Measurements from ENCODE around the gene RNF4. TPM values are rescaled to one million over a fixed set of nuclear protein-coding genes. Genes with fewer than 3 reads are reported as not detected.

Gene RNF4
- polyA plus RNA-seq, 3 donors = 28.8 to 41.3 (median 37.0) TPM

GRCh38 chr4:2494992-2495391 lies 26.1 kb downstream of the RNF4 start:
- Histone ChIP-seq H4K20me1 (ENCODE audit: insufficient read depth, low read length) (peaks cover 74% of the 10 kb centered on the region), H3K9me3 (replicated peaks in 1 of 2; ENCODE audit: control insufficient read depth in 1 of 2, insufficient read depth in 1 of 2, low read length in 2 of 2) (no peaks in the 10 kb centered on the region), H2AFZ (ENCODE audit: insufficient read depth, low read depth, low read length, poor library complexity, severe bottlenecking) (no peak overlapping the region), H3K4me3 (replicated peaks in 1 of 3; ENCODE audit: low read depth in 2 of 3, low read length in 3 of 3) (no peak overlapping the region), H3K9ac (ENCODE audit: insufficient read depth, low read length, poor library complexity, severe bottlenecking) (no peak overlapping the region), H3K4me2 (replicated peaks; ENCODE audit: extremely low read depth, low read length, poor library complexity, severe bottlenecking) (no peak overlapping the region), H3K4me1 (ENCODE audit: control insufficient read depth in 1 of 2, insufficient read depth in 2 of 2, low read length in 2 of 2) (peaks cover 20 to 23% of the 10 kb centered on the region in 2 donors), H3K36me3 (replicated peaks in 1 of 2; ENCODE audit: control insufficient read depth in 1 of 2, insufficient read depth in 2 of 2, low read length in 2 of 2) (peaks cover 33 to 81% of the 10 kb centered on the region in 2 donors), H3K27ac (ENCODE audit: low read depth in 1 of 2, low read length in 2 of 2) (peak overlapping the region in 1 of 2 donors; percentile 55), H3K79me2 (ENCODE audit: insufficient read depth, low read length) (peaks cover 79% of the 10 kb centered on the region), H3K27me3 (ENCODE audit: control insufficient read depth in 2 of 2, insufficient read depth in 2 of 2, low read length in 2 of 2) (no peaks in the 10 kb centered on the region)
- TF ChIP-seq CTCF (IDR thresholded peaks at IDR 0.05) = no peak
- H3K36me3 Mint-ChIP-seq = peaks cover 58 to 92% of the 10 kb centered on the region in 2 donors
- DNase-seq = no peak
- H3K27ac Mint-ChIP-seq = peak overlapping the region in 4 of 7 donors; percentile 15 to 63 (median 45)
- peaks cover 0 to 3% (median 2%) of the 10 kb centered on the region in 3 donors for H3K27me3 Mint-ChIP-seq (ENCODE audit: low read depth in 3 of 3)
- H3K9me3 Mint-ChIP-seq = peaks cover 0 to 3% (median 0%) of the 10 kb centered on the region in 7 donors
- intact Hi-C loops (cut with micrococcal nuclease) = loop anchor here in 1 of 2 donors (5.0 kb wide), 1 partner anchor 33 kb away; no protein-coding TSS in a partner anchor
- peaks cover 34% of the 10 kb centered on the region for H3K4me1 Mint-ChIP-seq
- no CpG with 5 or more reads among the region's 3 CpGs for WGBS (ENCODE audit: insufficient coverage)
- no peak overlapping the region for H3K4me3 Mint-ChIP-seq

GRCh38 chr4:2497324-2497723 lies 28.4 kb downstream of the RNF4 start:
- peaks cover 67% of the 10 kb centered on the region for H4K20me1 ChIP-seq (ENCODE audit: insufficient read depth, low read length)
- intact Hi-C loops (cut with micrococcal nuclease) = loop anchor here in 1 of 2 donors (5.0 kb wide), 1 partner anchor 35 kb away; no protein-coding TSS in a partner anchor
- no peaks in the 10 kb centered on the region for H3K9me3 ChIP-seq (replicated peaks in 1 of 2; ENCODE audit: control insufficient read depth in 1 of 2, insufficient read depth in 1 of 2, low read length in 2 of 2)
- no peak overlapping the region for H2AFZ ChIP-seq (ENCODE audit: insufficient read depth, low read depth, low read length, poor library complexity, severe bottlenecking)
- H3K36me3 ChIP-seq (replicated peaks in 1 of 2; ENCODE audit: control insufficient read depth in 1 of 2, insufficient read depth in 2 of 2, low read length in 2 of 2) = peaks cover 36 to 81% of the 10 kb centered on the region in 2 donors
- Mint-ChIP-seq H3K27me3 (ENCODE audit: low read depth in 3 of 3) (peaks cover 0 to 5% (median 1%) of the 10 kb centered on the region in 3 donors), H3K36me3 (peaks cover 63 to 95% of the 10 kb centered on the region in 2 donors), H3K9me3 (peaks cover 0 to 2% (median 0%) of the 10 kb centered on the region in 7 donors), H3K4me3 (peak overlapping the region; percentile 70 to 76), H3K4me1 (peaks cover 30% of the 10 kb centered on the region), H3K27ac (peak overlapping the region; percentile 87 to 95 (median 94))
- peak overlapping the region in 1 of 3 experiments; percentile 44 for H3K4me3 ChIP-seq (replicated peaks in 1 of 3; ENCODE audit: low read depth in 2 of 3, low read length in 3 of 3)
- peaks cover 74% of the 10 kb centered on the region for H3K79me2 ChIP-seq (ENCODE audit: insufficient read depth, low read length)
- no peak for TF ChIP-seq CTCF (IDR thresholded peaks at IDR 0.05)
- peak overlapping the region; percentile 28 for H3K4me2 ChIP-seq (replicated peaks; ENCODE audit: extremely low read depth, low read length, poor library complexity, severe bottlenecking)
- peaks cover 18 to 20% of the 10 kb centered on the region in 2 donors for H3K4me1 ChIP-seq (ENCODE audit: control insufficient read depth in 1 of 2, insufficient read depth in 2 of 2, low read length in 2 of 2)
- DNase-seq = no peak
- no peaks in the 10 kb centered on the region for H3K27me3 ChIP-seq (ENCODE audit: control insufficient read depth in 2 of 2, insufficient read depth in 2 of 2, low read length in 2 of 2)
- no CpG with 5 or more reads among the region's 4 CpGs for WGBS (ENCODE audit: insufficient coverage)
- no peak overlapping the region for H3K9ac ChIP-seq (ENCODE audit: insufficient read depth, low read length, poor library complexity, severe bottlenecking)
- peak overlapping the region; percentile 62 to 72 for H3K27ac ChIP-seq (ENCODE audit: low read depth in 1 of 2, low read length in 2 of 2)

Data from CD14-positive monocyte (primary cell).